ENCODE measurements around the gene RDH16. TPM values are rescaled to one million over a fixed set of nuclear protein-coding genes. Genes with fewer than 3 reads are reported as not detected.
A peak's percentile ranks its signal among the peaks of the same experiment; 100 is the strongest.
"Not testable (repeated sequence)": the region's sequence is repeated elsewhere in the genome, so short reads cannot be mapped to it uniquely, and the experiment has no call there.

RDH16 gene
- total RNA-seq, 1 donor from 2014 or later = 0.27 TPM

DNA sequence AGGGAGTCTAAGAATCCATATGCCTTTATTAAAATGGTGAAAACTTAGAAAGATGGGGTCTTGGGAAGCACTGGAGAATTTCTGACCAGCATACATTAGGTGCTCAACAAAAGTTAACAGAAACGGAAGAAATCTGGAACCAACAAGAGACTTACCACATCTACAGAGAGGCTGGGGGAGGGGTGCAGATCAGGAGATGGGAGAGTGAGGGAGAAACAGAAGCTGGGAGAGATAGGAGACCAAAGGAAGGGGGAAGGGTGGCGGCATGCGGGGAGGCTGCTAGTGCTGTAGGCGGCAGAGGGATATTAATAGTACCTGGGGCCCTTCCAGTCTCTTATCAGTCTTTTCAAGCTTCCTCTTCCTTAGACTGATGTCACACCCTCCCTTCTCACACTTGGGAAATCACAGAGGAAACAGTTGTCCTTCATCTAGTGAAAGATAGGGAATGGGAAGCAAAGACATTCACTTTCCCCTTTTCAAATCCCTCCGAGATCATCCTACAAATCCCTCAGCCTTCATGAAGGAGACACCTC is 30.9 kb upstream of the RDH16 start:
- Mint-ChIP-seq H3K27ac (ENCODE audit: unreplicated experiment) (no peak overlapping the region), H3K4me3 (ENCODE audit: unreplicated experiment) (no peak overlapping the region), H3K36me3 (ENCODE audit: unreplicated experiment) (no peaks in the 10 kb centered on the region), H3K27me3 (ENCODE audit: unreplicated experiment) (peaks cover 39% of the 10 kb centered on the region), H3K9me3 (ENCODE audit: unreplicated experiment) (no peaks in the 10 kb centered on the region), H3K4me1 (ENCODE audit: unreplicated experiment) (peaks cover 2% of the 10 kb centered on the region)
- DNase-seq (ENCODE audit: extremely low spot score, unreplicated experiment) = peak; percentile 63
- TF ChIP-seq CTCF (IDR thresholded peaks at IDR 0.05) = no peak

GRCh38 chr12:56987551-56988053 is 30.2 kb upstream of the RDH16 start:
- peak; percentile 92 for DNase-seq (ENCODE audit: extremely low spot score, unreplicated experiment)
- Mint-ChIP-seq H3K27me3 (ENCODE audit: unreplicated experiment) (peaks cover 39% of the 10 kb centered on the region), H3K27ac (ENCODE audit: unreplicated experiment) (no peak overlapping the region), H3K4me1 (ENCODE audit: unreplicated experiment) (peaks cover 2% of the 10 kb centered on the region), H3K9me3 (ENCODE audit: unreplicated experiment) (no peaks in the 10 kb centered on the region), H3K4me3 (ENCODE audit: unreplicated experiment) (no peak overlapping the region), H3K36me3 (ENCODE audit: unreplicated experiment) (no peaks in the 10 kb centered on the region)
- TF ChIP-seq CTCF (IDR thresholded peaks at IDR 0.05) = peak; percentile 95

DNA sequence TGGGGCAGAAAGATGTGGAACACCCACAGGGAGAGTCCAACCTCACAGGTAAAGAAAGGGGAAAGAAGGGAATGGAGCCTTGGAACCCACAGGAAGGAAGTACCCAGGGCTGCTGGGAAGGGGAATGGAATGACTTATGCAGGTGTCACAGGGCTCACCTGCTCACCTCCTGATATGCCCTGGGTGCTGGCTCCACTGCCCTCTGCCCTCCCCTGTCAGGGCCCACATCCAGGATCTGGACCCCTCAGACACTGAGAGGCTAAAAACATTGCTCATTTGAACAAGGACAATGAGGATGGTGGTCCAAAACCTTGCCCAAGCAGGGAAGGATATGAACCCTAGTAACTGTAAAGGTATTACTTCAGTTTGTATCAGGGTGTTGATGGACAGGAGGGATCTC is 29.6 kb upstream of the RDH16 start:
- Mint-ChIP-seq H3K4me3 (ENCODE audit: unreplicated experiment) (no peak overlapping the region), H3K36me3 (ENCODE audit: unreplicated experiment) (no peaks in the 10 kb centered on the region), H3K9me3 (ENCODE audit: unreplicated experiment) (no peaks in the 10 kb centered on the region), H3K4me1 (ENCODE audit: unreplicated experiment) (peaks cover 2% of the 10 kb centered on the region), H3K27me3 (ENCODE audit: unreplicated experiment) (peaks cover 39% of the 10 kb centered on the region), H3K27ac (ENCODE audit: unreplicated experiment) (no peak overlapping the region)
- peak; percentile 57 for DNase-seq (ENCODE audit: extremely low spot score, unreplicated experiment)
- TF ChIP-seq CTCF (IDR thresholded peaks at IDR 0.05) = no peak

GRCh38 chr12:56985714-56986113 is 28.3 kb upstream of the RDH16 start:
- H3K4me3 Mint-ChIP-seq (ENCODE audit: unreplicated experiment); H3K9me3 Mint-ChIP-seq (ENCODE audit: unreplicated experiment); H3K4me1 Mint-ChIP-seq (ENCODE audit: unreplicated experiment); H3K36me3 Mint-ChIP-seq (ENCODE audit: unreplicated experiment); H3K27ac Mint-ChIP-seq (ENCODE audit: unreplicated experiment): not testable (repeated sequence)
- peak; percentile 77 for DNase-seq (ENCODE audit: extremely low spot score, unreplicated experiment)
- peaks cover 37% of the 10 kb centered on the region for H3K27me3 Mint-ChIP-seq (ENCODE audit: unreplicated experiment)

DNA sequence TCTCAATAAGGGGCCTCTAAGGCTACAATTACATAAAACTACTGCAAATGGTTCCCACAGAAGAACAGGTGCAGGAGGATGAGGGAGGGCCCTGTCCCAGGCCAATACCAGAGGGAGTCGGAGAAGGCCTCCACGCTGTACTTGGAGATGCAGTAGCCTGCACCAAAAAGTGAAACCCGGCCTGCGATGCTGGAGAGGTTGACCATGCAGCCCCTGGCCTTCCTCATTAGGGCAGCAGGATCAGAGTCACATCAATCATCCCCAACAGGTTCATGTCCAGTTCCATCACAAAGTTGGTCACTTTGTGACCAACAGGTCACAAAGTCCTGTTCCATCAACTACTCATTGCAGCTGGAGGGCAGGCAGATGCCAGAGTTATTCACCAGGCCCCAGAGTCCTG is 26.0 kb upstream of the RDH16 start:
- peaks cover 2% of the 10 kb centered on the region for H3K4me1 Mint-ChIP-seq (ENCODE audit: unreplicated experiment)
- H3K36me3 Mint-ChIP-seq (ENCODE audit: unreplicated experiment) = no peaks in the 10 kb centered on the region
- no peak overlapping the region for H3K4me3 Mint-ChIP-seq (ENCODE audit: unreplicated experiment)
- H3K27ac Mint-ChIP-seq (ENCODE audit: unreplicated experiment) = no peak overlapping the region
- H3K27me3 Mint-ChIP-seq (ENCODE audit: unreplicated experiment) = peaks cover 22% of the 10 kb centered on the region
- DNase-seq (ENCODE audit: extremely low spot score, unreplicated experiment) = peak; percentile 79
- TF ChIP-seq CTCF (IDR thresholded peaks at IDR 0.05) = no peak
- no peaks in the 10 kb centered on the region for H3K9me3 Mint-ChIP-seq (ENCODE audit: unreplicated experiment)

DNA sequence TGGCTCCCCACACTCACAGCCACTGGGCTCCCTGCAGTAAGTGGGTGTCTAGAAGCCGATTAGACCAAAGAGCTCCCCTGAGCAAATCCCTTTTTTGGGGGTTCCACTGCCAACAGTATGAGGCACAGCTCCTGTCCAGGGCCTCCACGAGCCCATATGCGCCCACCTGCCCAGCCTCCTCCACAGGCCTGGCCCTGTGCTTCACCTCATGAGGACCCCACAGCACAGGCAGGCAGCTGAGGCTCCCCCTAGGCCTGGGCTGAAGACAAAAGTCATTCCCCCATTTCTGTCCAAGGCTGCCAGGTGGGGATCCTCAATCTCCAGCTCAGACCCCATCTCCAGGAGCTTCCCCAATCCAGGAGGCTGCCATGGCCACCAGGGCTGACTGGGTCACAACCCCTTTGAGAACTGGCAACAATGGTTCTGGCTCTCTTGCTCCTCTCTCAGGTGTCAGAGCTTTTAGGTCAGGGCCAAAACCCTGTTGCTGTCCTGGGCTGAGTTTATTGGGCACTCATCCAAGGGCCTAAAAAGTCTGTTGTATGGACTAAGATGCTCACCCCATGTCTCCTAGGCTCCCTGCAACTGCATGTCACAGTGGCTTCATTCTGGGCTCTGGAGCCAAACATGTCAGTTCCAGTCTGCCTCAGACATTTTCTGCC is 25.3 kb upstream of the RDH16 start:
- H3K4me3 Mint-ChIP-seq (ENCODE audit: unreplicated experiment); H3K36me3 Mint-ChIP-seq (ENCODE audit: unreplicated experiment): not testable (repeated sequence)

More for the DNA sequence above, 25.3 kb upstream of the RDH16 start:
- H3K9me3 Mint-ChIP-seq (ENCODE audit: unreplicated experiment); H3K4me1 Mint-ChIP-seq (ENCODE audit: unreplicated experiment); H3K27ac Mint-ChIP-seq (ENCODE audit: unreplicated experiment): not testable (repeated sequence)
- DNase-seq (ENCODE audit: extremely low spot score, unreplicated experiment) = peak; percentile 48
- H3K27me3 Mint-ChIP-seq (ENCODE audit: unreplicated experiment) = peaks cover 18% of the 10 kb centered on the region
